Effector CD8-positive, alpha-beta T cell (primary cell): ENCODE measurements around the gene PSMB3.
"Not testable (repeated sequence)": the region's sequence is repeated elsewhere in the genome, so short reads cannot be mapped to it uniquely, and the experiment has no call there.

Experiments used
- DNase-seq: peaks from one replicate; lab custom pipeline; 2025; lab: John Stamatoyannopoulos, UW

PSMB3 gene

DNA sequence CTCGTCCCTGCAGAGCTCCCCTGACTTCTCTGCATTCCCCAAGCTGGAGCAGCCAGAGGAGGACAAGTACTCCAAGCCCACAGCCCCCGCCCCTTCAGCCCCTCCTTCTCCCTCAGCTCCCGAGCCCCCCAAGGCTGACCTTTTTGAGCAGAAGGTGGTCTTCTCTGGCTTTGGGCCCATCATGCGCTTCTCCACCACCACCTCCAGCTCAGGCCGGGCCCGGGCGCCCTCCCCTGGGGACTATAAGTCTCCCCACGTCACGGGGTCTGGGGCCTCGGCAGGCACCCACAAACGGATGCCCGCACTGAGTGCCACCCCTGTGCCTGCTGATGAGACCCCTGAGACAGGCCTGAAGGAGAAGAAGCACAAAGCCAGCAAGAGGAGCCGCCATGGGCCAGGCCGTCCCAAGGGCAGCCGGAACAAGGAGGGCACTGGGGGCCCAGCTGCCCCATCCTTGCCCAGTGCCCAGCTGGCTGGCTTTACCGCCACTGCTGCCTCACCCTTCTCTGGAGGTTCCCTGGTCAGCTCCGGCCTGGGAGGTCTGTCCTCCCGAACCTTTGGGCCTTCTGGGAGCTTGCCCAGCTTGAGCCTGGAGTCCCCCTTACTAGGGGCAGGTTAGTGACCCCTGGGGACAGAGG lies 36.1 kb upstream of the PSMB3 start:
- DNase-seq: no peak

GRCh38 chr17:38717139-38717745 lies 35.3 kb upstream of the PSMB3 start:
- DNase-seq: no peak

DNA sequence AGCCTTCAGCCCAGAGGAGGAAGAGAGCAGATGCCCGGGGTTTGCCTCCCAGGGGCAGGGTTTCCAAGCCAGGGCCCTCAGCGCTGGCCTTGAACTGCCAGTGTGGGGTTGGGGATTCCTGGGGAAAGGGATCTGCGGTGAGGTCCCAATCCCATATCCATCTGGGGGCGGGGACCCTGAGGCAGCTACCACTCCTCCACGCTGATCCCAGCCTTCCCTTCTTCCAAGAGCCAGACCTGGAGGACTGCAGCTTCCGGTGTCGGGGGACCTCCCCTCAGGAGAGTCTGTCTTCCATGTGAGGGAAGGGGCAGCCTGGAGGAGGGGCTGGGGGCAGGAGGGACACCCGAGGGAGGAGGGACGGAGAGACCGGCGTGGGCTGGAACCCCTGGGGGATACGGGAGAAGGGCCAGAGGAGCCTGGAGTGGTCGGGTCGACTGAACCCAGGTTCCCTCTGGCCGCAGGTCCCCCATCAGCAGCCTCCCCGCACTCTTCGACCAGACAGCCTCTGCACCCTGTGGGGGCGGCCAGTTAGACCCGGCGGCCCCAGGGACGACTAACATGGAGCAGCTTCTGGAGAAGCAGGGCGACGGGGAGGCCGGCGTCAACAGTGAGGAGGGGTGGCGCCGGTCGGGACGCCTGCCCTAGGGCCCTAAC lies 33.1 kb upstream of the PSMB3 start:
- DNase-seq: no peak

DNA sequence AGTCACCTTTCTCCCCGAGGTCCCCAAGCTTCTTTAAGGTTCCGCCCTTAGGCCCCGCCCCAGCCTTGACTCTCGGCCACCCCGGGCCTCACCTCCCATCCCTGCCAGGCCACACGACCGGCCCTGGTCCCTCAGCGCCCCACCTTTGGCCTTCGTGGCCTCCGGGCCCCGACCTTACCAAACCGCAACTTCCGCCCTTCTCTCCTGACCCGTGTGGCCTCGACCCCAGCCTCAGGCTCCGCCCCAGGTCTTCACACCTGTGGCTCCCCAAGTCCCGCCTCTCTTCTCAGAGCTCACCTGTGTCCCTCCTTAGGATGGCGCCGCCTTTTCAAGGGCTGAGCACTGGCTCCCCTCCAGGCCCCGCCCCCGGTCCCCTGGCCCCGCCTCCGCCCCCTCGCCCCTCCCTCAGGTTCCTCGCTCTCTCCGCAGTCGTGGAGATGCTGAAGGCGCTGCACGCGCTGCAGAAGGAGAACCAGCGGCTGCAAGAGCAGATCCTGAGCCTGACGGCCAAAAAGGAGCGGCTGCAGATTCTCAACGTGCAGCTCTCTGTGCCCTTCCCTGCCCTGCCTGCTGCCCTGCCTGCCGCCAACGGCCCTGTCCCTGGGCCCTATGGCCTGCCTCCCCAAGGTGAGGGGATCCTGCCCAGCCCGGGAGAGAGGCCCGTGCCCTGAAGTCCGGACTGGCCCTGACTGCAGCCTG lies 32.4 kb upstream of the PSMB3 start:
- DNase-seq: no peak

- DNase-seq: no peak
Measured at GRCh38 chr17:38720941-38721340, 31.6 kb upstream of the PSMB3 start.

- DNase-seq: no peak
Measured at GRCh38 chr17:38721802-38722201, 30.7 kb upstream of the PSMB3 start.

- no peak for DNase-seq
Measured at GRCh38 chr17:38724337-38724988, 28.1 kb upstream of the PSMB3 start.

GRCh38 chr17:38725066-38725465 lies 27.5 kb upstream of the PSMB3 start:
- no peak for DNase-seq

DNA sequence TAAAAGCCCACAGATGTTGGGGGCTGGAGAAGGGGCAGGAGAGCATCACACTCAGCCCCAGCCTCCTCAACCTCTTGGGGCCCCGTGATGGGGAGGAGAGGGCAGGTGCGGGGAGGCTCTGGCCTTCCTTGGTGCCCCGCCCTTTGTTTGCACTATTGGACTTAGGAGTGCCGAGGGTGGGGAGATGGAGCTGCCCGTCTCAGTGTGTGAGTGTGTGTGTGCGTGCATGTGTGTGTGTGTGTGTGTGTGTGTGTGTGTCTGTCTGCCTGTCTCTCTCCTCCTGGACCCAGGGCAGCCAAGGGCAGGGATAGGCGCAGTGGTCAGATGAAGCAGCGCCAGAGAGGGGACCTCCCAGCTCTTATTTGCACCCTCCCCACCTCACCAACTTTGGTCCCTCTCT lies 26.4 kb upstream of the PSMB3 start:
- not testable (repeated sequence) for DNase-seq

- no peak for DNase-seq
Measured at GRCh38 chr17:38727736-38728135, 24.8 kb upstream of the PSMB3 start.

DNA sequence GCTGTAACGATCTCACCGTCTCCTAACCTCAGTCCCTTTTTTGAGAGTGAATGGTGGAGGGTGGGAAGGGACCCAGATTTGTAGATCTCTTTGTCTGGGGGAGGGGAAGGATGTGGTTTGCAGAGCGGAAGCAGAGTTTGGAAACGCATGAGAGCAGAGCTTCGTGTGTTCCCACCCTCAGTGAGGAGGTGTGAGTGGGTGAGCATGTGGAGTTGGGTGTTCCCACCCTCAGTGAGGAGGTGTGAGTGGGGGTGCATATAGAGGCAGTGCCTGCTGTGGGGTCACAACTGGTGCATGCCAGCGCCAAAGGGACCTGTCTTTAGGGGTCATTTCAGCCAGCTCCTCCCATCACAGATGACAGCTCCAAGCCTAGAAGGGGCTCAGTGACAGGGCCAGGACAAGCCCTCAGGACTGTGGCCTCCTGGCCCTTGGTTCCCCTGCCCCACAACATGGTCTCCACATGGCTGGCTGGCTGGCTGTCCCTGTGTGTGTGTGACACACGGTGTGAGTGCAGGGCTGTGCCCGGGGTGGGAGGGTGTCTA lies 24.2 kb upstream of the PSMB3 start:
- DNase-seq: peak; percentile 44

- no peak for DNase-seq
Measured at GRCh38 chr17:38729368-38729885, 23.1 kb upstream of the PSMB3 start.

GRCh38 chr17:38729886-38730525 lies 22.5 kb upstream of the PSMB3 start, which contains the start of gene CISD3:
CISD3 (plus strand) TSS chr17:38730341; CDS start chr17:38730359, 18 bp downstream.
- peak; percentile 70 for DNase-seq

DNA sequence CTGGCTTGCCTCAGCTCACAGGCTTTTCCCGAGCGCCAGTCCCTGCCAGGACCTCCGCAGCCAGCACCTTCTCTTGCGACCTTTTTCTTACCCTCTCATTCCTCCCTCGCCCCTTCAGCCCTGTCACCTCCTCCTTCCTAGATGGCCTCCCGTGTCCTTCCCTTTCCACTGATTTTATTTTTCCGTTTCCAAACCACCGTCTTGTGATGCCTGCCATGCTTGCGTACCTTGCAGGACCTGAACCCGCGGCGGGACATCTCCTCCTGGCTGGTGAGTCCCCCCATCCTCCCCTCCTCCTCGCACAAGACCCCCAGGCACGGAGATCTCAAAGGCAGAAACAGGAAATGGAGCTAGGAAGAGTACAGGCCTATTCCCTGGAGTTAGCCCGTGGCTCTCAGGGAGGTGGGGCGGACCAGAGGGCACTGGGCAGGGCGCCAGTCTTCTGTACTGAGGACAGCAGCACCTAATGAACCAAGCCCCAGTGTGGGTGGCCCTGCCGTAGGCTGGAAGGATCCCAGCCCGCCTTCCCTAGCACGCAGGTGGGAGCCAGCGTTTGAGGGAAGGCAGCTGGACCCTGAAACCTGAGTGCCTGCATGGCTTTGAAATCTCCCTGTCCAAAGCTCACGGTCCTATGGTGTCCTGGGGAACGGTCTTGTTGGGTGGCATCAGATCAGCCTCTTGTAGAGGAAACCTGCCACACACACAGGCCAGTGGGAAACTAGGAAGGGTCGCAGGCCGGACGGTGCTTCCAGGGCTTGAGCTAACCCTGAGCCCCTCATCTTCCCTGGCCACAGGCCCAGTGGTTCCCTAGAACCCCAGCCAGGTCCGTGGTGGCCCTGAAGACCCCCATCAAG lies 21.8 kb upstream of the PSMB3 start:
- no peak for DNase-seq

DNA sequence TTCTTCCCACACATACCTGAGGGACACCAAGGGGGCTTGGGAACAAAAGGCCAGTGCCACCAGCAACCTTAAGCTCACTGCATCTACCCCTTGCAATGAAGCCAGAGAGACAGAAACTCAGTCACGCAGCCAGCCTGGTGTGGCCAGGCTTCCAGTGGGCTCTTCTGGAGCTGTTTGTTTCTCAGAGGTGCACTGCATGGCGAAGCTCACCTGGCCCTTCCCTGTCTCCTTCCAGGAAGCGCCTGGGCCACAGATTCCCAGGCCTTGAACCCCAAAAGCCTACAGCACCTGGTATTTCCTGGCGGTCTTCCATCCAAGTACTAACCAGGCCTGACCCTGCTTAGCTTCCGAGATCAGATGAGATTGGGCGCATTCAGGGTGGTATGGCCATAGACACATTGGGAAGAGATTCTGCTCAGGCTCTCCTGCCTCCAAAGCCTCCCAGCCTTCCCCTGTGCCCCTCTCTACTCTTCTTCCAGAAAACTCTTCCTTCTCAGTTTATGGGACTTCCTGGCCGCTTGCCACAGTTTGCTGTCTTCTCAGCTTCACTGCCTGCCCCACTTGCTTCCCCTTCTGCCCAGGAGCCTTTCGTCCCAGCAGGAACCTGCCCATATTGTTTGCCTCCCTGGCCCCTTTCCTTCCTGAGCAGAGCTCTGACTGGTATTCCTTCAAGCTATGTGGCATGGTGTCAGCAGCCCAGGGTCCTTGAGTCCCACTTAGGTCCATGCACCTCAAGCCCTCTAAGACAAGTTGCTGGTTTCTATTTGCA lies 20.8 kb upstream of the PSMB3 start:
- no peak for DNase-seq

DNA sequence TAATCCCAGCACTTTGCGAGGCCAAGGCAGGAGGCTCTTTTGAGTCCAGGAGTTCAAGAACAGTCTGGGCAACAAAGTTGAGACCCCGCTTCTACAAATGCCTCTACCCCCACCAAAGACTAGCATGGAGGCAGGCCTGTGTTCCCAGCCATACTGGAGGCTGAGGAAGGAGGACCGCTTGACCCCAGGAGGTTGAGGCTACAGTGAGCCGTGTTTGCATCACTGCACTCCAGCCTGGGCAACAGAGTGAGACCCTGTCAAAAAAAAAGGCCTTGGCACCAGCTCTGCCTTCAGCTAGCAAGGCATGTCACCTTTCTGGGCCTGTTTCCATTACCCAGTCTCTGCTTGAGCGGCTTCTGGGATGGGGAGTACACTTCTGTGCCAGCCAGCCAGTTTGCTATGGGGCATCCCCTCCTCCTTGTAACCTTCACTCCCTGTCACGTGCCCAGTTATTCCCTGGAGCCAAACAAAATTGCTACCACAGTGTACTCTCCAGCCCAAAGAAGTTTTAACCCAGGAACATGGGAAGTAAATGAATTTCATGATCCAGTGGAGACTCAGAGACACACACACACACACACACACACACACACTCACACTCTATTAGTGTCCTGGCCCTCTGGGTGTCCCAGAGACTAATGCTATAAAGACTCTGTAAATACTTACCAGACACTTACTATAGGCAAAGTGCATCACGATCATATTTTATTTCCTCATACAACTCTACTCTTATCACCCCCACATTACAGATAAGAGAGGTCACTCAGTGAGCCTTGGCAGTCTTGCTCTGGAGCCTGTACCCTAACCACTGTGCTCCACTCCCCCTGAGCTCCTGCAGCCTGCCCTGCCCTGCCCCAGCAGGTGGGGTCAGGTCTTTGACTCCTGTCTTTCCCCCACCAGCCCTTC lies 19.9 kb upstream of the PSMB3 start:
- no peak for DNase-seq

DNA sequence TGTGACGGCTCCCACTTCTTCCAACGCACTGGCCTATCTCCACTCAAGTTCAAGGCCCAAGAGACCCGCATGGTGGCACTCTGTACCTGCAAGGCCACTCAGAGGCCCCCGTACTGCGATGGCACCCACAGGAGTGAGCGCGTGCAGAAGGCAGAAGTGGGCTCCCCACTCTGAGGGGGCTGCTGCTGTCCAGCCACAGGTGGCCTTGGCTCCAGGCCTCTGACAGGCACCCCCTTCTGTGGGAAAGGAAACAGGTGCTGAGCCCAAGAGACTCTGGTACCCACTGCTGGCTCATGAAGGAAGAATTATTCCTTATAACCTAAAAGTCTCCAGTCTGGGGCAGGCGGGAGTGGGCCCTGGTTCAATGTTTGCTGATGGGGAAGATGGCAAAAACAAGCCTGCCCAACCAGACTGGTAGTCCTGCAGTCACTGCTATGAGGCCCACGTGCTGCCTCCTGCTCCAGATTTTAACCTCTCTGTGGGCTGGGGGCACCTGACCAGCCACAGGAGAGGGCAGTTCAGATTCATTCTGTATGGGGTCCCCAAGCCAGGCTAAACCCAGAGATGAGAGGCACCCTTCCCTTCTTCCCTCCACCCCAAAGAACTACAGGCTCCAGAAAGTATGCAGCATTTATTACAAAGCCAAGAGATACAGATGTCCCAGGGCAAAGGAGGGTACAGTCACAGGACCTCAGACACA lies 19.1 kb upstream of the PSMB3 start:
- DNase-seq: no peak
